NCI-H82 treated with DMSO at 0.1 percent for 48 hours (cell line): ENCODE results near the gene TAF4.
A peak's percentile ranks its signal among the peaks of the same experiment; 100 is the strongest.
"Not testable (repeated sequence)": the region's sequence is repeated elsewhere in the genome, so short reads cannot be mapped to it uniquely, and the experiment has no call there.

Experiments
- DNase-seq: peaks from one replicate; lab custom pipeline; 2025; ENCODE audit not compliant: unreplicated experiment; lab: John Stamatoyannopoulos, UW

TAF4 gene, protein sequence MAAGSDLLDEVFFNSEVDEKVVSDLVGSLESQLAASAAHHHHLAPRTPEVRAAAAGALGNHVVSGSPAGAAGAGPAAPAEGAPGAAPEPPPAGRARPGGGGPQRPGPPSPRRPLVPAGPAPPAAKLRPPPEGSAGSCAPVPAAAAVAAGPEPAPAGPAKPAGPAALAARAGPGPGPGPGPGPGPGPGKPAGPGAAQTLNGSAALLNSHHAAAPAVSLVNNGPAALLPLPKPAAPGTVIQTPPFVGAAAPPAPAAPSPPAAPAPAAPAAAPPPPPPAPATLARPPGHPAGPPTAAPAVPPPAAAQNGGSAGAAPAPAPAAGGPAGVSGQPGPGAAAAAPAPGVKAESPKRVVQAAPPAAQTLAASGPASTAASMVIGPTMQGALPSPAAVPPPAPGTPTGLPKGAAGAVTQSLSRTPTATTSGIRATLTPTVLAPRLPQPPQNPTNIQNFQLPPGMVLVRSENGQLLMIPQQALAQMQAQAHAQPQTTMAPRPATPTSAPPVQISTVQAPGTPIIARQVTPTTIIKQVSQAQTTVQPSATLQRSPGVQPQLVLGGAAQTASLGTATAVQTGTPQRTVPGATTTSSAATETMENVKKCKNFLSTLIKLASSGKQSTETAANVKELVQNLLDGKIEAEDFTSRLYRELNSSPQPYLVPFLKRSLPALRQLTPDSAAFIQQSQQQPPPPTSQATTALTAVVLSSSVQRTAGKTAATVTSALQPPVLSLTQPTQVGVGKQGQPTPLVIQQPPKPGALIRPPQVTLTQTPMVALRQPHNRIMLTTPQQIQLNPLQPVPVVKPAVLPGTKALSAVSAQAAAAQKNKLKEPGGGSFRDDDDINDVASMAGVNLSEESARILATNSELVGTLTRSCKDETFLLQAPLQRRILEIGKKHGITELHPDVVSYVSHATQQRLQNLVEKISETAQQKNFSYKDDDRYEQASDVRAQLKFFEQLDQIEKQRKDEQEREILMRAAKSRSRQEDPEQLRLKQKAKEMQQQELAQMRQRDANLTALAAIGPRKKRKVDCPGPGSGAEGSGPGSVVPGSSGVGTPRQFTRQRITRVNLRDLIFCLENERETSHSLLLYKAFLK

DNA sequence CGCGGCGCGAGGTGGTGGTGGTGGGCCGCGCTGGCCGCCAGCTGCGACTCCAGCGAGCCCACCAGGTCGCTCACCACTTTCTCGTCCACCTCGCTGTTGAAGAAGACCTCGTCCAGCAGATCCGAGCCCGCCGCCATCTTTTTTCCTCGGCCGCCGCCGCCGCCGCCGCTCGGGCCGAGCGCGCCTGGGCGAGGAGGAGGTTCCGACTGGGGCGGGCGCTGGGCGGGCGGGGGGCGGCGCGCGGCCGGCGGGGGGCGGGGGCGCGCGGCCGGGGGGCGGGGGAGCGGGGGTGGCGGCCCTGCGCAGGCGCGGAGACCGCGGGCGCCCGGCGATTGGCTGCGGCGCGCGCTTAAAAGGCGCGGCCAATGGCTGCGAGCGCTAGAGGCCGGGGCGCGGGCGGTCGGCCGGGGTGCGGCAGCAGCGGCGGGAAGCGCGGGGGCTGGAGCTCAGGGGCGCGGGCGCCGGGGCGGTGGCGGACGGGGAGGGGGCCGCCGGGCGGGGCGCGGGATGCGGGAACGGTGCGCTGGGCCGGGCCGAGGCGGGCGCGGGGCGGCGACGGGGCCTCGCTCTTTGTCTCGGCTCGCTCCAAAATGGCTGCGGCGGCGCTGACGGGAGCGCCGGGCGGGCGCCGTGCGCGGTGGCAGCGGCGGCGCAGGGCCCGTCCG, at the start of gene TAF4:
TAF4 (minus strand) TSS at position 208 of the 665 bp plus-strand sequence; CDS start at position 137, 71 bp downstream.
- peak; percentile 46 for DNase-seq

DNA sequence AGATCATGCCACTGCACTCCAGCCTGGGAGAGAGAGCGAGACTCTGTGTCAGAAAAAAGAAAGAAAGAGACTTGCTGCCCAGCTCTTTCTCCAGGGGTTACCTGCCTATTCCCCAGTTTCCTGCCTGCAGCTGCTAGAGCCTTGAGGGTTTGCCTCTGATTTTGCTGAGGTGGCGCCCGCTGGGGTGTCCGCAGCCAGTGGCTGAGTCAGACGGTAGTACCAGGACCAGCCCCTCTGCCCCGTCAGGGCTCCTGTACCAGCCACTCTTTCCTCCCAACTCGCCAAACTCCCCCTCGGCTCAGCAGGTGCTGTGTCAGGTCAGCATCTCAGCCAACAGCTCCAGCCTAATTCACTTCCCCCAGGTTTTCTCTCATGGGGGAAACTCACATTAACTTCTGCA, 49.2 kb upstream of the TAF4 start:
- DNase-seq, result no peak

DNA sequence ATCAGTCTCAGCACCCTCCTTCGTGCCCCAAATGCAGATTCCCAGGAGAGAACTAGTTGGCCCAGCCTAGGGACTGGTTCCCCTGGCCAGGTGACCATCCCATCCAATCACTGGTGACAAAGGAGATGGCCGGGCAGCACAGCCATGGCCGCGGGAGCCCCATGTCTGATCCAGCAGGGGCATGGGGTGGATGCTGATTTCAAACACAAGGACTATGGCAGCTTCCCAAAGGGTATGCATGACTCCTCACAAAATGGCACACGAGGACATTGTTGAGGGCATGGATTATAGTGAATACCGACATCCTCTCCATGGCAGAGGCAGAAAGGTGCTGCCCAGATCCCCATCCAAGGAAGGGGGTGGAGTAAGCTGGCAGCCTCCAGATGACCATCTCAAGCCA, 46.7 kb upstream of the TAF4 start:
- no peak for DNase-seq

DNA sequence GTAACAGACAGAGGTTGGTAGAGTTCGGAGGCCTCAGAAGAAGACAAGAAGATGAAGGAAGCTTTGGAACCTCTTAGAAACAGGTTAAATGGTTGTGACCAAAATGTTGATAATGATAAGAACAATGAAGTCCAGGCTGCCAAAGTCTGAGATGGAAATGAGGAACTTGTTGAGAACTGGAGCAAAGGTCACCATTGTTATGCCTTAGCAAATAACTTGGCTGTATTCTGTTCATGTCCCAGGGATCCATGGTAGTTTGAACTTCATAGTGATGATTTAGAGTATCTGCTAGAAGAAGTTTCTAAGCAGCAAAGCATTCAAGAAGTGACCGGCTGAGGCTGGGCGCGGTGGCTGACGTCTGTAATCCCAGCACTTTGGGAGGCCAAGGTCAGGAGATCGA, 45.5 kb upstream of the TAF4 start:
- DNase-seq, result no peak

DNA sequence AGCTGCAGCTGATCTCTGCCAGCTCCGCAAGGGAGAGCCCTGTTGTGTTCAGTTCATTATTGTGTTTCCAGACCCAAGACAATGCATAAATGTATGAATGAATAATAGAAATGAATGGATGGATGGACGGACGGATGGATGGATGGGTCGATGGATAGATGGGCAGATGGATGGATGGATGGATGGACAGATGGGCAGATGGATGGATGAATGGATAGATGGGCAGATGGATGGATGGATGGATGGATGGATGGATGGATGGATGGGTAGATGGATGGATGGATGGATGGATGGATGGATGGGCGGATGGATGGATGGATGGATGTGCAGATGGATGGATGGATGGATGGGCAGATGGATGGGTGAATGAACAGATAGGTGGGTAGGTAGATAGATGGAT, 39.9 kb upstream of the TAF4 start:
- no peak for DNase-seq

GRCh38 chr20:62104791-62105345, 39.2 kb upstream of the TAF4 start:
- DNase-seq, result no peak

- no peak for DNase-seq
These were observed 38.6 kb upstream of the TAF4 start for GRCh38 chr20:62104234-62104789.

GRCh38 chr20:62103508-62104233, 38.0 kb upstream of the TAF4 start:
- no peak for DNase-seq

- no peak for DNase-seq
These were observed 35.4 kb upstream of the TAF4 start for GRCh38 chr20:62101078-62101477.

DNA sequence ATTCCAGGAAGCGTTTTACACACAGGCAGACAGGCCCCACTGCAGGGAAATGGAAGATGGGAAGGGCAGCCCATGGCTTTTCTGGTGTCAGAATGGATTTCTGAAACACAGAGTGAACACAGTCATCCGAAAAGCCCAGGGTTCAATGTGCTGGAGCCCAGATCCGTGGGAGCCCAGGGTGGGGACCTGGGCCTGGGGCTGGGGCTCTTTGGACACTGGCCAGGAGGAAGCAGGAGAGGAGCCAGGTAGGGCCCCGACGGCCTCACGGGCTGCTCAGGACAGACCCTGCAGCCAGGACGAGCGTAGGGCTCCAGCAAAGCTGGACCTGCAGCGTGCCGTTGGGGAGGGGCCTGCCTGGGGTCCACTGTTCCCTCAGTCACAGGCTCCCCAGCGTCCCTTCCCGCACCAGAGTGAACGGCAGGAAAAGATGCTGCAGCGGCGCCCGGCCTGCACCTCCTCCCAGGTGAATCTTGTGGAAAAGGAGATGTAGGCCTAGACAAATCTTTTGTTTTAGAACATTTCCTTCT, 32.3 kb upstream of the TAF4 start:
- DNase-seq, result no peak

- no peak for DNase-seq
These were observed 31.0 kb upstream of the TAF4 start for GRCh38 chr20:62096421-62097380.

GRCh38 chr20:62089393-62089792, 23.7 kb upstream of the TAF4 start:
- no peak for DNase-seq

DNA sequence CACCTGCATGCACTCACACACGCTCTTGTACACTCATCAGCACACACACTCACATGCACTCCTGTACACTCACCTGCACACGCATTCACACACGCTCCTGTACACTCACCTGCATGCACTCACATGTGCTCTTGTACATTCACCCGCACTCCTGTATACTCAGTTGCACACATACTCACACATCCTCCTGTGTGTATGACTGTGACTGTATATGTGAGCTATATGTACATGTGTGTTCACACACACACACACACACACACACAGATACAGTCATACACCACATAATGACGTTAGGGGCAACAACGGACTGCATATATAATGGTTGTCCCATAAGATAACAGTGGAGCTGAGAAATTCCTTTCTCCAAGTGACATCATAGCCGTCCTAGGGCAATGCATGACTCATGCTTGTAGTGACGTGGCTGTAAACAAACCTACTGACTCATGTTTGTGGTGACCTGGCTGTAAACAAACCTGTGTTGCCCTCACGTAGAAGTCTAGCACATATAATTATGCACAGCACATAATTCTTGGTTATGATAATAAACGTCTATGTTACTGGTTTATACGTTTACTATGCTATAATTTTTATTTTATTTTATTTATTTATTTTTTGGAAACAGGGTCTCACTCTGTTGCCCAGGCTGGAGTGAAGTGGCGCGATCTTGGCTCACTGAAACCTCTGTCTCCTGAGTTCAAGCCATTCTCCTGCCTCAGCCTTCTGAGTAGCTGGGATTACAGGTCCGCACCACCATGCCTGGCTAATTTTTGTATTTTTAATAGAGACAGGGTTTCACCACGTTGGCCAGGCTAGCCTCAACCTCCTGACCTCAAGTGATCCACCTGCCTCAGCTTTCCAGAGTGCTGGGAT, 22.8 kb upstream of the TAF4 start:
- DNase-seq, result no peak

DNA sequence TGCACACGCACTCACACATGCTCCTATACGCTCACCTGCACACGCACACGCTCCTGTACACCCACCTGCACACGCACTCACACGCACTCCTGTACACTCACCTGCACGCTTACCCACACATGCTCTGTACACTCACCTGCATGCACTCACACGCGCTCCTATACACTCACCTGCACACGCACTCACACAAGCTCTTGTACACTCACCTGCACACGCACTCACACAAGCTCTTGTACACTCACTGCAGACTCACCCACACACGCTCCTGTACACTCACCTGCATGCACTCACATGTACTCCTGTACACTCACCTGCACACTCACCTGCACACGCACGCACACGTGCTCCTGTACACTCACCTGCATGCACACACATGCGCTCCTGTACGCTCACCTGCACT, 22.0 kb upstream of the TAF4 start:
- DNase-seq, result no peak

GRCh38 chr20:62087227-62087626, 21.5 kb upstream of the TAF4 start:
- DNase-seq, result no peak

DNA sequence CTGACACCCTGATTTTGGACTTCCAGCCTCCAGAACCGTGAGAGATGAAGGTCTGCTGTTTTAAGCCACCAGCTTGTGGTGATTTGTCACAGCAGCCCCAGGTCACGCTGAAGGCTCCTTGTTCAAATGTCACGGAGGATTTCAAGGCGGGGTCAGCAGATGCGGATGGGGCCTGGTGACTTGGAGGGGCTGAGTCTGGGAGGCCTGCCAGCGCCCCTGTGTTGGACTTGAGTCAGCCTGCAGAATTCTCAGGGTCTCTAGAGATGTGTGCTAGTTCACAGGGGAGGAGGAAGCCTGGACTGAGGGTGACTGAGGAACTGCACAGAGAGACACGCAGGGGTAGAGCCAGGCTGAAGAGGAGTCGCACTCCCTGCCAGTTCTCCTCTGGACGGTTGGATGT, 19.5 kb upstream of the TAF4 start:
- DNase-seq, result no peak

DNA sequence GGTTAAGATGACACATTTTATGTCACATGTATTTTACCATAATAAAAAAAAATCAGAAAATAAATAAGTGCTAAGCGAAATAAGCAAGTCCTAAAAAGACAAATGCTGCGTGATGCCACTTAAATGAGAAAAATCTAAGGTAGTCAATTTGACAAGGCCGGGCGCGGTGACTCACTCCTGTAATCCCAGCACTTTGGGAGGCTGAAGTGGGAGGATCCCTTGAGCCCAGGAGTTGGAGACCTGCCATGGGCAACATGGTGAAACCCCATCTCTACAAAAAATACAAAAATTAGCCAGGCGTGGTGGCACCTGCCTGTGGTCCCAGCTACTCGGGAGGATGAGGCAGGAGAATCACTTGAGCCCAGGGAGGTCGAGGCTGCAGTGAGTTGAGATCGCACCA, 18.5 kb upstream of the TAF4 start:
- not testable (repeated sequence) for DNase-seq

DNA sequence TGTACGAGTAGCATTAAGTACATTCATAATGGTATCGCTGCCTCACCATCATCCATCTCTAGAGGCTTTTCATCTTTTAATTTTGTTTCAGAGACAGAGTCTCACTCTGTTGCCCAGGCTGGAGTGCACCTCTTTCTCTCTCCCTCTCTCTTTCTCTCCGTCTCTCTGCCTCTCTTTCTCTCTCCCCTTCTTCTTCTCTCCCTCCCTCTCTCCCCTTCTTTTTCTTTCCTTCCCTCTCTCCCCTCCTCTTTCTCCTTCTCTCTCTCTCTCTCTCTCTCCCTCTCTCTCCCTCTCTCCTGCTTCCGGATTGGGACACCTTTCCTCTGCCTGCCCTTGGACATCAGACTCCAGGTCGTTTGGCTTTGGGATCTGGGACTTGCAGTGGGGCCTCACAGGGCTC, 17.6 kb upstream of the TAF4 start:
- no peak for DNase-seq
